GM04504 (cell line): ENCODE results near the gene UBFD1.
"Not testable (repeated sequence)": the region's sequence is repeated elsewhere in the genome, so short reads cannot be mapped to it uniquely, and the experiment has no call there.

Source experiments
- DNase-seq: peaks from one replicate; pipeline ENCODE4 v3.0.0-alpha.2; 2012; ENCODE audit warnings: low read depth

Gene UBFD1

GRCh38 chr16:23567602-23568001 is 10.1 kb downstream of the UBFD1 start:
- DNase-seq, result no peak

- DNase-seq, result no peak
Observed at GRCh38 chr16:23570992-23571632, 13.6 kb downstream of the UBFD1 start.

- DNase-seq, result no peak
Observed at GRCh38 chr16:23571895-23572294, 14.4 kb downstream of the UBFD1 start.

- no peak for DNase-seq
Observed at GRCh38 chr16:23572394-23572793, 14.9 kb downstream of the UBFD1 start.

GRCh38 chr16:23573817-23574216 is 16.3 kb downstream of the UBFD1 start:
- no peak for DNase-seq

- no peak for DNase-seq
Observed at GRCh38 chr16:23575834-23576233, 18.3 kb downstream of the UBFD1 start.

- DNase-seq, result no peak
Observed at GRCh38 chr16:23577493-23577892, 20.0 kb downstream of the UBFD1 start.

GRCh38 chr16:23578101-23578830 is 20.7 kb downstream of the UBFD1 start:
- DNase-seq, result no peak

GRCh38 chr16:23579371-23579770 is 21.8 kb downstream of the UBFD1 start:
- no peak for DNase-seq

GRCh38 chr16:23580391-23580790 is 22.9 kb downstream of the UBFD1 start:
- DNase-seq, result no peak

GRCh38 chr16:23581764-23582163 is 24.2 kb downstream of the UBFD1 start:
- no peak for DNase-seq

GRCh38 chr16:23583271-23583670 is 25.7 kb downstream of the UBFD1 start:
- not testable (repeated sequence) for DNase-seq

- DNase-seq, result no peak
Observed at GRCh38 chr16:23584186-23585076, 26.9 kb downstream of the UBFD1 start.

- peak; percentile 27 for DNase-seq
Observed at GRCh38 chr16:23587726-23588125, 30.2 kb downstream of the UBFD1 start.

GRCh38 chr16:23590181-23590580 is 32.7 kb downstream of the UBFD1 start:
- no peak for DNase-seq

GRCh38 chr16:23594186-23594585 is 36.7 kb downstream of the UBFD1 start:
- DNase-seq, result no peak

- DNase-seq, result no peak
Observed at GRCh38 chr16:23595246-23595950, 37.9 kb downstream of the UBFD1 start.

- DNase-seq, result peak; percentile 65
Observed at GRCh38 chr16:23595951-23596720, 38.6 kb downstream of the UBFD1 start, which contains the start of gene NDUFAB1. Gene NDUFAB1, minus strand, starts transcription at chr16:23596316. Its CDS starts 26 bp downstream, at chr16:23596290.

- no peak for DNase-seq
Observed at GRCh38 chr16:23597003-23597756, 39.7 kb downstream of the UBFD1 start.

- DNase-seq, result no peak
Observed at GRCh38 chr16:23607726-23608125, 50.2 kb downstream of the UBFD1 start.
